ENCODE results near the gene FIGNL1. TPM values are rescaled to one million over a fixed set of nuclear protein-coding genes. Genes with fewer than 3 reads are reported as not detected.

Gene FIGNL1
- total RNA-seq, 1 donor from 2014 or later, result 12.4 TPM

GRCh38 chr7:50409856-50410745 lies 40.0 kb downstream of the FIGNL1 start:
- no peaks in the 10 kb centered on the region for H3K36me3 ChIP-seq (ENCODE audit: control insufficient read depth, insufficient read depth, low read length)
- FAIRE-seq, result no peak
- TF ChIP-seq CTCF (IDR thresholded peaks at IDR 0.05; ENCODE audit: insufficient read depth, low read length, severe bottlenecking), result no peak
- H3K4me3 ChIP-seq (ENCODE audit: low read depth, low read length), result no peak overlapping the region
- no peaks in the 10 kb centered on the region for H3K27me3 ChIP-seq (ENCODE audit: control insufficient read depth, insufficient read depth, low read length)
- DNase-seq (ENCODE audit: low read depth), result no peak

- no peak for TF ChIP-seq CTCF (IDR thresholded peaks at IDR 0.05; ENCODE audit: insufficient read depth, low read length, severe bottlenecking)
- no peak overlapping the region for H3K4me3 ChIP-seq (ENCODE audit: low read depth, low read length)
- FAIRE-seq (no peak), DNase-seq (ENCODE audit: low read depth) (peak; percentile 5)
- no peaks in the 10 kb centered on the region for H3K36me3 ChIP-seq (ENCODE audit: control insufficient read depth, insufficient read depth, low read length)
- H3K27me3 ChIP-seq (ENCODE audit: control insufficient read depth, insufficient read depth, low read length), result no peaks in the 10 kb centered on the region
Measured at GRCh38 chr7:50406935-50407334, 43.2 kb downstream of the FIGNL1 start.

- FAIRE-seq, result no peak
- Histone ChIP-seq H3K36me3 (ENCODE audit: control insufficient read depth, insufficient read depth, low read length) (no peaks in the 10 kb centered on the region), H3K4me3 (ENCODE audit: low read depth, low read length) (no peak overlapping the region), H3K27me3 (ENCODE audit: control insufficient read depth, insufficient read depth, low read length) (no peaks in the 10 kb centered on the region)
- DNase-seq (ENCODE audit: low read depth), result no peak
- no peak for TF ChIP-seq CTCF (IDR thresholded peaks at IDR 0.05; ENCODE audit: insufficient read depth, low read length, severe bottlenecking)
Measured at GRCh38 chr7:50405221-50405620, 44.9 kb downstream of the FIGNL1 start.

GRCh38 chr7:50404392-50404791 lies 45.8 kb downstream of the FIGNL1 start:
- peaks cover 3% of the 10 kb centered on the region for H3K27me3 ChIP-seq (ENCODE audit: control insufficient read depth, insufficient read depth, low read length)
- FAIRE-seq, result no peak

GRCh38 chr7:50400114-50400513 lies 50.0 kb downstream of the FIGNL1 start:
- no peak for FAIRE-seq
- Histone ChIP-seq H3K36me3 (ENCODE audit: control insufficient read depth, insufficient read depth, low read length) (no peaks in the 10 kb centered on the region), H3K4me3 (ENCODE audit: low read depth, low read length) (no peak overlapping the region), H3K27me3 (ENCODE audit: control insufficient read depth, insufficient read depth, low read length) (peaks cover 7% of the 10 kb centered on the region)
- DNase-seq (ENCODE audit: low read depth), result no peak
- TF ChIP-seq CTCF (IDR thresholded peaks at IDR 0.05; ENCODE audit: insufficient read depth, low read length, severe bottlenecking), result no peak

More at GRCh38 chr7:50404392-50404791, 45.8 kb downstream of the FIGNL1 start:
- TF ChIP-seq CTCF (IDR thresholded peaks at IDR 0.05; ENCODE audit: insufficient read depth, low read length, severe bottlenecking), result no peak
- no peak overlapping the region for H3K4me3 ChIP-seq (ENCODE audit: low read depth, low read length)
- no peaks in the 10 kb centered on the region for H3K36me3 ChIP-seq (ENCODE audit: control insufficient read depth, insufficient read depth, low read length)
- DNase-seq (ENCODE audit: low read depth), result no peak

Measured in bronchial epithelial cell (primary cell).